DMS 273 (cell line): ENCODE results near the gene MTF2.
A peak's percentile ranks its signal among the peaks of the same experiment; 100 is the strongest.

ENCODE experiments used
- DNase-seq: peaks from one replicate; lab custom pipeline; 2025; ENCODE audit not compliant: unreplicated experiment; lab: John Stamatoyannopoulos, UW

The MTF2 gene

GRCh38 chr1:93180723-93181613, 101.9 kb downstream of the MTF2 start, which contains the start of gene CCDC18:
TSS of gene CCDC18 (plus strand) at chr1:93180724. CDS start at chr1:93183362, 2,638 bp downstream.
- peak; percentile 81 for DNase-seq

- DNase-seq, result no peak
These were observed 107.6 kb downstream of the MTF2 start for GRCh38 chr1:93186667-93187066.
